Fibroblast of the aortic adventitia (primary cell): ENCODE measurements around the gene TNFRSF19. TPM values are rescaled to one million over a fixed set of nuclear protein-coding genes. Genes with fewer than 3 reads are reported as not detected.

Experiments
- DNase-seq: peaks from one replicate; pipeline ENCODE4 v3.0.0-alpha.2; 2010; ENCODE audit warnings: low read depth
- H3K4me3 ChIP-seq: 2 replicates; pipeline ENCODE4 v1.5.1; 2011; ENCODE audit warnings: low read depth, mild to moderate bottlenecking, control low read depth, low read length, moderate library complexity
- CTCF ChIP-seq: IDR thresholded peaks from 2 replicates; pipeline ENCODE4 v1.5.1; 2011; ENCODE audit warnings: mild to moderate bottlenecking, low read length, control low read depth, inconsistent platforms; ENCODE audit not compliant: insufficient read depth
- total RNA-seq: library from RNA; depleted of rRNA; stranded (reverse); fragments of >200 nt; gene quantifications from 2 replicates; pipeline ENCODE4 v1.2.3, GENCODE V29; 2012; ENCODE audit warnings: low replicate concordance

TNFRSF19 gene
- total RNA-seq, 1 donor, result 7.3 TPM

- DNase-seq, result no peak
- H3K4me3 ChIP-seq, result no peak overlapping the region
- no peak for TF ChIP-seq CTCF
Observed at GRCh38 chr13:23549724-23550123, 20.5 kb upstream of the TNFRSF19 start.

- TF ChIP-seq CTCF, result no peak
- no peak for DNase-seq
- no peak overlapping the region for H3K4me3 ChIP-seq
Observed at GRCh38 chr13:23550163-23550562, 20.0 kb upstream of the TNFRSF19 start.

- no peak for TF ChIP-seq CTCF
- DNase-seq, result no peak
Observed at GRCh38 chr13:23551213-23552008, 18.8 kb upstream of the TNFRSF19 start.

GRCh38 chr13:23552171-23552570, 18.0 kb upstream of the TNFRSF19 start:
- DNase-seq, result no peak
- TF ChIP-seq CTCF, result no peak
- H3K4me3 ChIP-seq, result no peak overlapping the region

More at GRCh38 chr13:23551213-23552008, 18.8 kb upstream of the TNFRSF19 start:
- no peak overlapping the region for H3K4me3 ChIP-seq

GRCh38 chr13:23552661-23553060, 17.6 kb upstream of the TNFRSF19 start:
- TF ChIP-seq CTCF, result no peak
- no peak for DNase-seq
- no peak overlapping the region for H3K4me3 ChIP-seq

- no peak for DNase-seq
- TF ChIP-seq CTCF, result no peak
- H3K4me3 ChIP-seq, result no peak overlapping the region
Observed at GRCh38 chr13:23554000-23554399, 16.2 kb upstream of the TNFRSF19 start.

GRCh38 chr13:23557043-23557442, 13.2 kb upstream of the TNFRSF19 start:
- DNase-seq, result no peak
- no peak for TF ChIP-seq CTCF
- no peak overlapping the region for H3K4me3 ChIP-seq
